HFF-Myc (cell line): Measurements from ENCODE around the gene CNNM3.

Source experiments
- DNase-seq: peaks from one replicate; pipeline ENCODE4 v3.0.0-alpha.2; 2011; ENCODE audit warnings: low read depth; ENCODE audit errors: extremely low read depth
- H3K4me3 ChIP-seq: replicated peaks from 2 replicates; pipeline ENCODE4 v1.5.1; 2011; ENCODE audit warnings: low read depth, mild to moderate bottlenecking, control low read depth, low read length
- TF ChIP-seq, protein P1 (sequence below): IDR thresholded peaks from 2 replicates; pipeline ENCODE4 v1.5.1; 2012; ENCODE audit warnings: mild to moderate bottlenecking, low read depth, low read length, control low read depth; ENCODE audit errors: missing control alignments

Gene CNNM3

DNA sequence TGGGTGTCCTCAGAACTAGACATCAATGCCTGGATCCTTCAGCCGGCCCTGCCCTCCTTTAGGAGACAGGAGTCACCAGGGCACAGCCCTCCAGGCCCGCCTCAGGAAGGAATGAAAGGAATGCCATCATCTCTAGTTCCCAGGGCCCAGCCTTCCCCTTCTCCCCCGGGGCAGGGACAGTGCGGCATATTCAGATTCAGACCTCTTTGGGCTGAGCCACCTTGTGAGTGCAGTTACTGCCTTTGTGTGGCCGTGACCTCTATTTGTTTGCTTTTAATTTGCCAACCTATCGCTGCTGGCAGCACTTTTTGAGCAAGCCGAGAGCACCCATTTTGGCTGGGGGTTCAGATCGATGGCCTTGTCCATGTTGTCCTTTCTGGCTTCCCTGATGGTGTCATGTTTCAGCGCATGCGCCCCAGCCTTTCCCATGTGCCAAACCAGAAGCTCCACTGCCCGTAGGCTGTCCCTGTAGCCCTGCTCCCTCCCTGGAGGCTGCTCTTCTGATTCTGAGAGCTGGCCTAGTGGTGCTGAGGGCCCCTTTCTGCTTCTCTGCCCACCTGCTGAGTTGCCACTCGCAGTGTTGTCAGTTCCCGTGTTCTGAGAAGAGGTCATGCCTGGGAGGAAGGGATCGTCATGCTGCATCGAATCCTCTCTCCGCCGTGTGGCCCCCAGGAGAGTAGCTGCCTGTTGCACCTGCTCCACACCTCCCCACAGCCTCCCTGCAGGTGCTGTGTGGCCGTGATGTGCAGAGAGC lies 16.9 kb downstream of the CNNM3 start:
- H3K4me3 ChIP-seq, result no peak overlapping the region
- TF ChIP-seq, protein P1, sequence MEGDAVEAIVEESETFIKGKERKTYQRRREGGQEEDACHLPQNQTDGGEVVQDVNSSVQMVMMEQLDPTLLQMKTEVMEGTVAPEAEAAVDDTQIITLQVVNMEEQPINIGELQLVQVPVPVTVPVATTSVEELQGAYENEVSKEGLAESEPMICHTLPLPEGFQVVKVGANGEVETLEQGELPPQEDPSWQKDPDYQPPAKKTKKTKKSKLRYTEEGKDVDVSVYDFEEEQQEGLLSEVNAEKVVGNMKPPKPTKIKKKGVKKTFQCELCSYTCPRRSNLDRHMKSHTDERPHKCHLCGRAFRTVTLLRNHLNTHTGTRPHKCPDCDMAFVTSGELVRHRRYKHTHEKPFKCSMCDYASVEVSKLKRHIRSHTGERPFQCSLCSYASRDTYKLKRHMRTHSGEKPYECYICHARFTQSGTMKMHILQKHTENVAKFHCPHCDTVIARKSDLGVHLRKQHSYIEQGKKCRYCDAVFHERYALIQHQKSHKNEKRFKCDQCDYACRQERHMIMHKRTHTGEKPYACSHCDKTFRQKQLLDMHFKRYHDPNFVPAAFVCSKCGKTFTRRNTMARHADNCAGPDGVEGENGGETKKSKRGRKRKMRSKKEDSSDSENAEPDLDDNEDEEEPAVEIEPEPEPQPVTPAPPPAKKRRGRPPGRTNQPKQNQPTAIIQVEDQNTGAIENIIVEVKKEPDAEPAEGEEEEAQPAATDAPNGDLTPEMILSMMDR, result no peak
- no peak for DNase-seq

DNA sequence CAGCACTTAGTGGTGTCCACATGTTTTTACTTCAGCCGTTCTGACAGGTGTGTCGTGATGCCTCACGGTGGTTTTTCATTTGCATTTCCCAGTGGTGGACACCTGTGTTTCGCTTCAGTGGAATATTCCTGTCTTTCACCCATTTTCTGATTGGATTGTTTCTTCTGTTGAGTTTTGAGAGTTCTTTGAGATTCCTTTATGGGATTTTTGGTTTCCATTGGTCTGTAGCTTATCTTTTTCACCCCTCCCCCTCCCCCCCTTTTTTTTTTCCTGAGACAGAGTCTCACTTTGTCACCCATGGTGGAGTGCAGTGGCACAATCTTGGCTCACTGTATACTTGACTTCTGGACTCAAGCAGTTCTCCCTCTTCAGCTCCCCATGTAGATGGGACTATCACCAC lies 19.8 kb downstream of the CNNM3 start:
- H3K4me3 ChIP-seq, result no peak overlapping the region
- no peak for DNase-seq
- TF ChIP-seq, protein P1, result no peak

DNA sequence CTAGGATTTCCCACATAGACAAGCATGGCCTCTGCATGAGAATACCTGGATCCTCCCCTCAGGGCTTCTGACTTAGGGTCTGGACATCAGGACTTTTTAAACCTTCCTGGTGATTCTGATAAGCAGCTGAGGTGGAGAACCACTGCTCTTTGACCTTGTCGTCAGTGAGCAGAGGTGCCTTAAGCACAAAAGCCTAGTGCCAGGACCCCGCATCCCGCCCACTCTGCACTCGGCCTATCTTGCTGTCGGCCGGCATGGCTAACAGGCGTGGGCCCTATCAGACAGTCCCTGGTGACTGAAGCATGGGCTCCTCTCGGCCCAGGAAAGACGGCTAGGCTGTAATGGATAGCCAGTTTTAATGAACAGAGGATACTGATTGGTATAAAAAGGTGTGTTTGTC lies 21.5 kb downstream of the CNNM3 start:
- H3K4me3 ChIP-seq, result no peak overlapping the region
- TF ChIP-seq, protein P1, result no peak
- no peak for DNase-seq

DNA sequence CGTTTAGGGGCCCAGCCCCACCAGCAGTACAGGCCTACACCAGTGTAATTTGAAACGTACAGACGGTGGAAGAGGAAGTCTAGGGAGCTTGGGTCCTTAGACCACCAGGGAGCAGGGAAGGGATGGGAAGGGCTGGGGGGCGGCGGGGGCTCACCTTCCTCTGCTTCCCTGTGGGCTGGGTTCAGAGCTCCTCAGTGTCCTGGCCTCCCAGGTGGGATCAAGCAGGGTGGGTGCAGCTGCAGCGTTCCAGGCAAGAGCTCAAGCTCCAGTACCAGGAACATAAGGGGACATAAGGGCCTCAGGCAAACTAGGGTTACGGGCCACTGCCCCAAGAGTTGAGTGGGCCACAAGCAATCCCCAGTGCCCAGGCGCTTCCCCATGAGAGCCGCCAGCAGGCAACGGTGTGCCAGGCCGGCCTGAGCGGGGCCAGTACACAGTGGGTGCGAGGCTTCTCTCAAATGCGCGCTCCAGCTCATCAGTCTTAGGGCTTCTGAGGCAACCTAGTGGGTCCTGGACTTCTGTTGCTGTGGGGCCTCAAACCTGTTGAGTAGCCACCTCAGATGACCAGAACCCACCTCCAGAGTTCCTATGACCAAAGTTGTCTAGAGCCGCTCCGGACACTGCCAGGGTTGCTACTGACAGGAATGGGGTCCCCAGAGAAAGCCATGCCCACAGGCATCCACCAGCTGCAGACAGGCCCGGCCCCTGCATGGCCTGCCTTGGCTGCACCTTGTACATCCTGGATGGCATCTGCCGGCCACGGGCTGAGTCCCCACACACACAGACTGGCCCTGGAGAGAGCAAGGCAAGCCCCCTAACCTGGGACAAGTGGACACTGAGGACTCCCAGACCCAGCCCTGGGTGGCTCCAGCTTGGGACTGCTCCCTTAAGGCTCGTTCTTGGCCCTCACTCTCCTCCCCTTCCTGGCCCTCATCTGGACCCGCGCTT lies 22.6 kb downstream of the CNNM3 start:
- no peak for DNase-seq
- H3K4me3 ChIP-seq, result no peak overlapping the region
- TF ChIP-seq, protein P1, result no peak

DNA sequence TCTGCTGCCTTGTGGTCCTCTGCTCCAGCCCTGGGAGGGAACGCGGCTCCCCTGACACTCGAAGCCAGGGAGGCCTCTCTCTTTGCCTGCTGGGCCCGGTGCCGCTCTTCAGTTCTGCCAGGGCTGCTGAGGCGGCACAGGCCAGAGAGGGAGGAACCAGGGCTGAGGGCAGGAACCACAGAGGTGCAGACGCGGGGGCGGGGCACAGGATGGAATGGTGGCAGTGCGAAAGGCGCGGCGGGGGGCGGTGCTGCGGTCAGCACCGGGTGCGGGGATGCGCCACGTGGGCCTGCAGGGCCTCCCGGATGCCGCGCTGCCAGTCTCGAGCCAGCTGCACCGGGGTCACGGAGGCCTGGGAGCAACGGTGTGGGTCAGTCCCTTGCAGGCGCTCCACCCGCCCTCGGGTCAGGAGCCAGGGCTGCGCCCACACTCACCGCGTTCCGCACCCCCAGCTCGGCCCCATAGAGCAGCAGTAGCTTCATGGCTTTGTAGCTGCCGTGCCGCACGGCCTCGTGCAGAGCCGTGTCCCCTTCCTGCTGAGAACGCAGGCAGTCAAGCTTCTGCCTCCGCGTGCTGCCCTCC lies 23.3 kb downstream of the CNNM3 start:
- TF ChIP-seq, protein P1, result no peak
- no peak overlapping the region for H3K4me3 ChIP-seq
- no peak for DNase-seq

DNA sequence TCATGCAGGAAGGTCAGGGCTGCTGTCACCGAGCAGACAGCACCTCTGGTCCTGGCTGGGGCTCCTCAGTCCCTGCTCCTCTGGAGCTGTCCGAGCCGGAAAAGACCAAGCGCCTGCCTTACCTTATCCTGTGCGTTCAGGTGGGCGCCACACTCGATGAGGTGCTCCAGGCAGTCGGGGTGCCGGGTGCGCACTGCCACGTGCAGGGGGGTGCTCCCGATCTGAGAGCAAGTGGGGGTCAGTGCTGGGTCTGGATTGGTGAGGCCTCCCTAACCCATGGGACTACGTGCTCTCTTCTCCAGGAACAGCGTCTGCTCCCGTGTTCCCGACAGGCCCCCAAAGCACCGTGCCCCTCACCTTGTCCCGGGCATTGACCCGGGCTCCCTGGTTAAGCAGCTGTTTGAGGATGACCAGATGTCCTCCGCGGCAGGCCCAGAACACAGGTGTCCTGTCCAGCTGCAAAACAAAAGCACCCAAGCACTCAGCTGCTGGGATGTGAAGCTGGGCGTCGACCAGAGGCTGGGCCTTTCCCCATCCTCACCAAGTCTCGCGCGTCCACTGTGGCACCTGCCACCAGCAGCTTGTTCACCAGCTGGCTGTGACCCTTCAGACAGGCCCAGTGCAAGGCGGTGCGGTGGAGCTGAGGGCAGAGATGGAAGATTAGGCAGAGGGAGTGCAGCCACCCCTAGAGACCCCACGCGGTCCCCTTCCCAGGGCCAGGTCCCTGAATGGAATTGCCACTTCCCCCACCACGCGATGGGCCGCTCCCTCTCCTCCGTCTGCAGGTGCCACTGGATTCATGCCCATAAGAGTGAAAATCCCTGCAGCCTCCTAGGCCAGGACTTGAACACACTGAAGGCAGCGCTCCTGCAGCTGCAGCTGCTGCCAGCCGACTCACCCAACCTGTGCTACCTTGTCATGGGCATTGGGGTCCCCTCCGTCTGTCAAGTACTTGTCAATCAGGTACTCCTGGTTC lies 24.1 kb downstream of the CNNM3 start:
- TF ChIP-seq, protein P1, result no peak
- no peak for DNase-seq
- H3K4me3 ChIP-seq, result no peak overlapping the region
